Measurements from ENCODE around the gene SOWAHB.
A peak's percentile ranks its signal among the peaks of the same experiment; 100 is the strongest.

The SOWAHB gene

GRCh38 chr4:76866641-76867040, 31.3 kb downstream of the SOWAHB start:
- H3K4me1 ChIP-seq (ENCODE audit: control insufficient read depth, insufficient read depth, low read length) = no peaks in the 10 kb centered on the region
- no peak for TF ChIP-seq ZNF16 (tag by site-specific recombination; IDR thresholded peaks at IDR 0.05; ENCODE audit: low read depth)
- no peak for TF ChIP-seq ZNF501 (tag by site-specific recombination; IDR thresholded peaks at IDR 0.05)
- 0 out of 2 replicates have a peak, but pooled peaks have one; percentile 29 for TF ChIP-seq SCRT2 (tag by site-specific recombination; IDR thresholded peaks at IDR 0.05)
- CTCF ChIA-PET = no interaction called here
- no peak overlapping the region for H3K27ac ChIP-seq (ENCODE audit: extremely low read depth, low read depth, low read length)
- POLR2A ChIA-PET = no interaction called here
- H3K36me3 ChIP-seq (ENCODE audit: control insufficient read depth in 2 of 2, insufficient read depth in 1 of 2, low read length in 2 of 2) = no peaks in the 10 kb centered on the region
- no peak overlapping the region for H3K4me3 ChIP-seq (ENCODE audit: low read depth, low read length)
- H3K9me3 ChIP-seq (ENCODE audit: control insufficient read depth, insufficient read depth, low read depth, low read length) = no peaks in the 10 kb centered on the region

- CTCF ChIA-PET = interaction anchor here (0.6 kb wide), 2 partner anchors 55 to 91 kb away, joined by 3 read pairs; no protein-coding TSS in a partner anchor
- POLR2A ChIA-PET = no interaction called here
Observed at GRCh38 chr4:76858319-76858718, 39.6 kb downstream of the SOWAHB start.

GRCh38 chr4:76857074-76857409, 40.9 kb downstream of the SOWAHB start:
- POLR2A ChIA-PET = no interaction called here

More at GRCh38 chr4:76858319-76858718, 39.6 kb downstream of the SOWAHB start:
- H3K36me3 ChIP-seq (ENCODE audit: control insufficient read depth in 2 of 2, insufficient read depth in 1 of 2, low read length in 2 of 2) = no peaks in the 10 kb centered on the region
- H3K4me3 ChIP-seq (ENCODE audit: low read depth, low read length) = no peak overlapping the region
- no peak overlapping the region for H3K27ac ChIP-seq (ENCODE audit: extremely low read depth, low read depth, low read length)
- peaks cover 6% of the 10 kb centered on the region for H3K4me1 ChIP-seq (ENCODE audit: control insufficient read depth, insufficient read depth, low read length)
- TF ChIP-seq ZNF433 (tag by site-specific recombination; IDR thresholded peaks at IDR 0.05; ENCODE audit: low read depth) (no peak), ZNF175 (tag by site-specific recombination; IDR thresholded peaks at IDR 0.05) (no peak), ZNF18 (tag by site-specific recombination; IDR thresholded peaks at IDR 0.05) (no peak), GLI4 (tag by site-specific recombination; IDR thresholded peaks at IDR 0.05) (no peak), ZNF549 (tag by site-specific recombination; IDR thresholded peaks at IDR 0.05) (no peak), ZSCAN23 (tag by site-specific recombination; IDR thresholded peaks at IDR 0.05) (no peak), GFI1B (tag by site-specific recombination; IDR thresholded peaks at IDR 0.05) (no peak)
- no peaks in the 10 kb centered on the region for H3K9me3 ChIP-seq (ENCODE audit: control insufficient read depth, insufficient read depth, low read depth, low read length)

GRCh38 chr4:76856243-76857073, 41.5 kb downstream of the SOWAHB start:
- Histone ChIP-seq H3K9me3 (ENCODE audit: control insufficient read depth, insufficient read depth, low read depth, low read length) (no peaks in the 10 kb centered on the region), H3K27ac (ENCODE audit: extremely low read depth, low read depth, low read length) (peak overlapping the region; percentile 34; the same call in 1 of the 2 replicates), H3K36me3 (ENCODE audit: control insufficient read depth in 2 of 2, insufficient read depth in 1 of 2, low read length in 2 of 2) (no peaks in the 10 kb centered on the region), H3K4me3 (ENCODE audit: low read depth, low read length) (no peak overlapping the region), H3K4me1 (ENCODE audit: control insufficient read depth, insufficient read depth, low read length) (peaks cover 6% of the 10 kb centered on the region)
- POLR2A ChIA-PET = no interaction called here
- CTCF ChIA-PET = no interaction called here
- TF ChIP-seq ZBTB44 (tag by site-specific recombination; IDR thresholded peaks at IDR 0.05) = 0 out of 2 replicates have a peak, but pooled peaks have one; percentile 59
- TF ChIP-seq PRDM10 (tag by site-specific recombination; IDR thresholded peaks at IDR 0.05) = peak; percentile 9; the same call in 1 of the 2 replicates
- 0 out of 2 replicates have a peak, but pooled peaks have one; percentile 29 for TF ChIP-seq ZBTB20 (tag by site-specific recombination; IDR thresholded peaks at IDR 0.05)
- TF ChIP-seq ZNF692 (tag by site-specific recombination; IDR thresholded peaks at IDR 0.05) = peak; percentile 71; the same call in 1 of the 2 replicates
- TF ChIP-seq TCF7L2 (IDR thresholded peaks at IDR 0.05; ENCODE audit: borderline replicate concordance, low read depth, low read length) = 0 out of 2 replicates have a peak, but pooled peaks have one; percentile 52
- no peak for TF ChIP-seq ZNF704 (tag by site-specific recombination; IDR thresholded peaks at IDR 0.05)

More at GRCh38 chr4:76857074-76857409, 40.9 kb downstream of the SOWAHB start:
- Histone ChIP-seq H3K9me3 (ENCODE audit: control insufficient read depth, insufficient read depth, low read depth, low read length) (no peaks in the 10 kb centered on the region), H3K27ac (ENCODE audit: extremely low read depth, low read depth, low read length) (0 out of 2 replicates have a peak overlapping the region, but pooled peaks have one; percentile 19), H3K36me3 (ENCODE audit: control insufficient read depth in 2 of 2, insufficient read depth in 1 of 2, low read length in 2 of 2) (no peaks in the 10 kb centered on the region), H3K4me3 (ENCODE audit: low read depth, low read length) (no peak overlapping the region), H3K4me1 (ENCODE audit: control insufficient read depth, insufficient read depth, low read length) (peaks cover 6% of the 10 kb centered on the region)
- TF ChIP-seq ZNF660 (tag by site-specific recombination; IDR thresholded peaks at IDR 0.05) = 0 out of 2 replicates have a peak, but pooled peaks have one; percentile 59
- no peak for TF ChIP-seq ZNF416 (tag by site-specific recombination; IDR thresholded peaks at IDR 0.05)
- CTCF ChIA-PET = no interaction called here

Data from HEK293 (cell line).